Fibroblast of villous mesenchyme (primary cell): ENCODE measurements around the gene BEST2. TPM values are rescaled to one million over a fixed set of nuclear protein-coding genes. Genes with fewer than 3 reads are reported as not detected.

Experiments
- DNase-seq: peaks from one replicate; pipeline ENCODE4 v3.0.0-alpha.2; 2010; ENCODE audit warnings: low read depth
- H3K4me3 ChIP-seq: 2 replicates; pipeline ENCODE4 v1.5.1; 2011; ENCODE audit warnings: low read depth, mild to moderate bottlenecking, low read length
- small RNA-seq: library from RNA; depleted of rRNA; stranded (forward); fragments of <200 nt; gene quantifications from one replicate; pipeline ENCODE3, GENCODE V24; 2012
- total RNA-seq: library from RNA; depleted of rRNA; stranded (reverse); fragments of >200 nt; gene quantifications from 2 replicates; pipeline ENCODE4 v1.2.3, GENCODE V29; 2012
- TF ChIP-seq, protein P1 (sequence below): IDR thresholded peaks from 2 replicates; pipeline ENCODE4 v1.5.1; 2012; ENCODE audit warnings: low read depth, mild to moderate bottlenecking, low read length; ENCODE audit not compliant: insufficient read depth

Gene BEST2
- total RNA-seq, 1 donor = not detected

DNA sequence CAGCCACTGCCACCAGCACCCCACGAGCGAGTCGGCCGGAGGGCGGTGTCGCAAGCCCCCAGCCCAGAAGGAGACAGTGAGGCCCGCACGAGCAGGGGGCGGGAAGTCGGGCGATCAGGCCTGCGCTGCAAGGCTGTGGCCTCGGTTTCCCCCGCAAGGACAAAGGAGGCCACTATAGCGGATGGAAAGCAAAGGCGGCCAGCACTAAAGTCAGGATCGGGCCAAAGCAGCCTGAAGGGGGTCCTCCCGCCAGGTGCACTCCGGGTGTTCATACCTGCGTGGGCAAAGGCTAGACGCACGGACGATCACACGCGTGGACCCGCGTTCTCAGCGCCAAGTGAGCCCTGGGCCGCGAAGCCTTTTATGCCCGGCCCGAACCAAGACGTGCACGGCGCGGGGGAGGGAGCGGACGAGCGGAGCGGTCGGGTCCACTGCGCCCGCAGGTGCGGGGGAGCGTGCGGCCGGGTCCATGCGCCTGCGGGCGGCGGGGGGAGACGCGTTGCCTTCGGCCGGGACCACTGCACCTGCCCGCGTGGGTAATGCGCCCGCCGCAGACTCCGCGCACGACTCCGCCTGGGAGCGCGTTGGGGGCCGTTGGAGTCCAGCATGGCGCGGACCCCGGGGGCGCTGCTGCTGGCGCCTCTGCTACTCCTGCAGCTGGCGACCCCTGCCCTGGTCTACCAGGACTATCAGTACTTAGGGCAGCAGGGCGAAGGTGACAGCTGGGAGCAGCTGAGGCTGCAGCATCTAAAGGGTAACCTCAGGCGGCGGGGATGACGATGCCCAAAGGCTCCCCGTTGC, 50.1 kb downstream of the BEST2 start, which contains the start of the genes PRDX2 and THSD8:
TSS of gene PRDX2 (minus strand) at position 335 of the 801 bp plus-strand sequence. CDS start 539 bp downstream, outside the sequence.
TSS of gene THSD8 (plus strand) at position 604 of the 801 bp plus-strand sequence. CDS start at position 607, 3 bp downstream.
- peak; percentile 68 for DNase-seq
- H3K4me3 ChIP-seq = peak within 1 kb of the TSS; percentile 84
- TF ChIP-seq, protein P1, sequence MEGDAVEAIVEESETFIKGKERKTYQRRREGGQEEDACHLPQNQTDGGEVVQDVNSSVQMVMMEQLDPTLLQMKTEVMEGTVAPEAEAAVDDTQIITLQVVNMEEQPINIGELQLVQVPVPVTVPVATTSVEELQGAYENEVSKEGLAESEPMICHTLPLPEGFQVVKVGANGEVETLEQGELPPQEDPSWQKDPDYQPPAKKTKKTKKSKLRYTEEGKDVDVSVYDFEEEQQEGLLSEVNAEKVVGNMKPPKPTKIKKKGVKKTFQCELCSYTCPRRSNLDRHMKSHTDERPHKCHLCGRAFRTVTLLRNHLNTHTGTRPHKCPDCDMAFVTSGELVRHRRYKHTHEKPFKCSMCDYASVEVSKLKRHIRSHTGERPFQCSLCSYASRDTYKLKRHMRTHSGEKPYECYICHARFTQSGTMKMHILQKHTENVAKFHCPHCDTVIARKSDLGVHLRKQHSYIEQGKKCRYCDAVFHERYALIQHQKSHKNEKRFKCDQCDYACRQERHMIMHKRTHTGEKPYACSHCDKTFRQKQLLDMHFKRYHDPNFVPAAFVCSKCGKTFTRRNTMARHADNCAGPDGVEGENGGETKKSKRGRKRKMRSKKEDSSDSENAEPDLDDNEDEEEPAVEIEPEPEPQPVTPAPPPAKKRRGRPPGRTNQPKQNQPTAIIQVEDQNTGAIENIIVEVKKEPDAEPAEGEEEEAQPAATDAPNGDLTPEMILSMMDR = no peak

DNA sequence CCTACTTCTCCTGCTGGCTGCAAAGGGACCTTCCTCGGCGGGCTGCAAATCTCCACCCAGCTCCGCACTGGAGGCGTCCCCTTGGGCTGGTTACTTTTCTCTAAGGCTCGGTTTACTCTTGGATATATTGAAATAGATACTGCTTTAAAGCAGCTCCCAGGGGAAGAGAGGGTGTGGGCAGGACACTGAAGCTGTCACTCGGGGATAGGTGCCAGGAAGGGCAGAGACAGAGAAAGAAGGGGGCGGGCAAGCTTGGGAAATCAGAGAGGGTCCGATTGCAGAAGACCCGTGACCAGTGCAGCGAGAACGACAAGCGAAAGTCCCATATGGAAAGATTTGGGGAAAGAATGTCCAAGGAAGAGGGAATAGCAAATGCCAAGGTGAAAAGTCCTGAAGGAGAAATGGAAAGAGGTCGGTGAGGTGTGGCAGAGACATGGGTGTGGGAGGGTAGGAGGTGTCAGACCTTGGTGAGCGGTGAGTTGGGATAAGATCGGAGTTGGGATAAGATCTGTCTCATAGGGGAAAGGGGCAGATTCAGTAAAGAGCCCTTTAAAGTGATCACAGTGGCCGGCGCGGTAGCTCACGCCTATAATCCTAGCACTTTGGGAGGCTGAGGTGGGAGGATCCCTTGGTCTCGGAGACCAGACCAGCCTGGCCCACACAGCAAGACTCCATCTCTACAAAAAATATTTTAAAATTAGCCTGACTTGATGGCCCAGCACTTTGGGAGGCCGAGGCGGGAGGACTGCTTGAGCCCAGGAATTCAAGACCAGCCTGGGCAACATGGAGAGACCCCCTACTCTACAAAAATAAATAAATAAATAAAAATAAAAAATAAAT, 50.9 kb downstream of the BEST2 start:
- peak overlapping the region; percentile 84 for H3K4me3 ChIP-seq
- DNase-seq = no peak
- TF ChIP-seq, protein P1 = no peak

DNA sequence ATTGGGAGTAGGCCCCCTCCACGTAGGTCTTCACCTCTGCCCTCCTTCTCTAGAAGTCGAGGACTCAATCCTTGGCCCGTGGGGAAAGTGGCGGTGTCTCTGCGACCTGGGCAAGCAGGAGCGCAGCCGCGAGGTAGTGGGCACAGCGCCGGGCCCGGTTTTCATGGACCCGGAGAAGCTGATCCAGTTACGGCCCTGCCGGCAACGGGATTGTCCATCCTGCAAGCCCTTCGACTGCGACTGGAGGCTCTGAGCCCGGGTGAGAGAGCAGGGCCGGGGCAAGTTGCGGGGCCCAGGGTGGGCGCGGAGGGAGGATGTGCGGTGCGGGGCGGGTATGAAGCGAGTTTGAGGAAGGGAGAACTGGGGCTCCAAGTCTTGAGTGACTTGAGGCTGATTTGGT, 52.5 kb downstream of the BEST2 start:
- TF ChIP-seq, protein P1 = no peak
- no peak for DNase-seq
- no peak overlapping the region for H3K4me3 ChIP-seq

DNA sequence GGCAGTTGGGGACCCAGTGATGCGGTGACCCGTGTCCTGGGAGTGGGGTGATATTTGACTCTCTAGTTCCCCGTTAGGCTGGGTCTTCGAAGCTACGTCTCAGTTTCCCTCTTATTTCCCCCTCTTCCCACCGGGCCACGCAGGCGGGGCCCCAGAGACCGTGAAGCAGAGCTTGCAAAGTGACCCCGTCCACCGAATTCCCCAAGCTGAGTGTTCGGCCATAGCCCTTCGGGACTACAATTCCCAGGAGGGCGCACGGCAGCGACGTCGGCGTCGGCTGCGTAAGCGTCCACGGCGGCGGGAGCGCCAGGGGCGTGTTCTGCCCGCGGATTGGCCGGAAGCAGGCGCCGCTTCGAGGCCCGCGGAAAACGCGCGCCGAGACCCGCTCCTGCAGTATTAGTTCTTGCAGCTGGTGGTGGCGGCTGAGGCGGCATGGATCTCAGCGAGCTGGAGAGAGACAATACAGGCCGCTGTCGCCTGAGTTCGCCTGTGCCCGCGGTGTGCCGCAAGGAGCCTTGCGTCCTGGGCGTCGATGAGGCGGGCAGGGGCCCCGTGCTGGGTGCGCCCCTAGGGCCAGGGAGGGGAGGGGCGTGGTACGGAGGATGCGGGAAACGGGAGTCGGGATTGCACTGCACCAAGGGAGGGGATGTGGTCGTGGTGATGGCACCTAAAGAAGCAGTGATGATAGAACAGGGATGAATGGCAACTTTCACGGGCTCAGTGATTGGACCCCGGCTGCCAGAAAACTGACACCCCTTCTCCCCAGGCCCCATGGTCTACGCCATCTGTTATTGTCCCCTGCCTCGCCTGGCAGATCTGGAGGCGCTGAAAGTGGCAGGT, 54.9 kb downstream of the BEST2 start, which contains the start of gene RNASEH2A:
TSS of gene RNASEH2A (plus strand) at position 343 of the 840 bp plus-strand sequence. CDS start at position 433, 90 bp downstream.
- DNase-seq = peak; percentile 89
- TF ChIP-seq, protein P1 = peak; percentile 3

More for the DNA sequence above, 54.9 kb downstream of the BEST2 start, which contains the start of gene RNASEH2A:
- H3K4me3 ChIP-seq = peak within 1 kb of the TSS; percentile 82

Small RNA genes within 50 kb of the gene (small RNA-seq; reads per million reads assigned to genes)
- gene MIR5684 (not detected), gene SNORD41 (17.0 reads per million, percentile 93 among the genes with 10 or more reads in this experiment)

Other genes starting within 250 kb of the BEST2 start
- gene ZNF564, start 200.3 kb upstream of the BEST2 start, total RNA-seq = 6.0 and 6.4 TPM in 2 replicates
- gene ZNF490, start 141.0 kb upstream of the BEST2 start, total RNA-seq = 5.2 and 7.8 TPM in 2 replicates
- gene ZNF791, start 140.9 kb upstream of the BEST2 start, total RNA-seq = 17.4 and 20.3 TPM in 2 replicates
- 22.9 and 25.8 TPM in 2 replicates for gene MAN2B1, start 85.0 kb upstream of the BEST2 start, total RNA-seq
- gene WDR83, start 85.0 kb upstream of the BEST2 start, total RNA-seq = 6.8 and 7.3 TPM in 2 replicates
- gene DHPS, start 69.9 kb upstream of the BEST2 start, total RNA-seq = 45.7 and 50.1 TPM in 2 replicates
- gene GNG14, start 63.8 kb upstream of the BEST2 start, total RNA-seq = not detected in 2 replicates
- 7.3 and 15.1 TPM in 2 replicates for gene FBXW9, start 55.2 kb upstream of the BEST2 start, total RNA-seq
- 36.7 and 53.1 TPM in 2 replicates for gene TNPO2, start 27.9 kb upstream of the BEST2 start, total RNA-seq
- 127 and 153 TPM in 2 replicates for gene TRIR, start 17.1 kb upstream of the BEST2 start, total RNA-seq
- gene GET3, start 14.3 kb upstream of the BEST2 start, total RNA-seq = 79.2 and 82.5 TPM in 2 replicates
- 12.2 and 15.1 TPM in 2 replicates for gene HOOK2, start 23.8 kb downstream of the BEST2 start, total RNA-seq
- 88.1 and 107 TPM in 2 replicates for gene JUNB, start 39.7 kb downstream of the BEST2 start, total RNA-seq
- 222 and 230 TPM in 2 replicates for gene PRDX2, start 50.0 kb downstream of the BEST2 start, total RNA-seq
- not detected in 2 replicates for gene THSD8, start 50.3 kb downstream of the BEST2 start, total RNA-seq
- 20.0 and 22.9 TPM in 2 replicates for gene RNASEH2A, start 54.8 kb downstream of the BEST2 start, total RNA-seq
- not detected in 2 replicates for gene RTBDN, start 82.8 kb downstream of the BEST2 start, total RNA-seq
- under 0.01 TPM in 2 replicates for gene MAST1, start 86.7 kb downstream of the BEST2 start, total RNA-seq
- gene DNASE2, start 129.7 kb downstream of the BEST2 start, total RNA-seq = 14.7 and 18.7 TPM in 2 replicates
- gene KLF1, start 135.4 kb downstream of the BEST2 start, total RNA-seq = not detected in 2 replicates
- gene GCDH, start 139.4 kb downstream of the BEST2 start, total RNA-seq = 17.3 and 19.6 TPM in 2 replicates
- gene SYCE2, start 167.5 kb downstream of the BEST2 start, total RNA-seq = under 0.01 TPM in 2 replicates
- 65.2 and 70.2 TPM in 2 replicates for gene FARSA, start 181.9 kb downstream of the BEST2 start, total RNA-seq
- gene CALR, start 186.8 kb downstream of the BEST2 start, total RNA-seq = 2,107 and 2,588 TPM in 2 replicates
- 91.1 and 92.8 TPM in 2 replicates for gene RAD23A, start 194.1 kb downstream of the BEST2 start, total RNA-seq
- 18.6 and 24.8 TPM in 2 replicates for gene GADD45GIP1, start 205.4 kb downstream of the BEST2 start, total RNA-seq
- gene DAND5, start 217.8 kb downstream of the BEST2 start, total RNA-seq = not detected in 2 replicates
- 29.6 and 30.2 TPM in 2 replicates for gene NFIX, start 243.7 kb downstream of the BEST2 start, total RNA-seq